Measurements from ENCODE around the gene CDH13.

Gene CDH13

GRCh38 chr16:83162791-83163190, 536.0 kb downstream of the CDH13 start:
- no peak for DNase-seq (ENCODE audit: low read depth, low spot score)

DNA sequence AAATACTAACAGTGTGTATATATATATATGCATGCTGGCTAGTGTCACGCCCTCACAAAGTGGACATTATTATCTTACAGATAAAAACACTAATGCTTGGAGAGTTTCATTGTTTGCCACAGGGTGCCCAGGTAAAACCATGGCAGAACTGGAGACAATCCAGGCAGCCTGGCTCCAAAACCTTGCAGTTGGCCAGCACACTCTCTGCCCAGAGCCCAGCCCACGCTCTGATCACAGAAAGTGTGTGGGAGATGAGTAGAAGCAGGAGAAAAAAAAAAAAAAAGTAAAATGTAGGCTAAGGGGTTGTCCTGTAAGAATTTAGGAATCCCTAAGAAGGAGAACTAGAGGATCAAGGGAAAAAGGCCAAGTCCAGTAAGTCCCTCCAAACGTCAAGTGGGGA, 538.0 kb downstream of the CDH13 start:
- DNase-seq (ENCODE audit: low read depth, low spot score) = no peak

DNA sequence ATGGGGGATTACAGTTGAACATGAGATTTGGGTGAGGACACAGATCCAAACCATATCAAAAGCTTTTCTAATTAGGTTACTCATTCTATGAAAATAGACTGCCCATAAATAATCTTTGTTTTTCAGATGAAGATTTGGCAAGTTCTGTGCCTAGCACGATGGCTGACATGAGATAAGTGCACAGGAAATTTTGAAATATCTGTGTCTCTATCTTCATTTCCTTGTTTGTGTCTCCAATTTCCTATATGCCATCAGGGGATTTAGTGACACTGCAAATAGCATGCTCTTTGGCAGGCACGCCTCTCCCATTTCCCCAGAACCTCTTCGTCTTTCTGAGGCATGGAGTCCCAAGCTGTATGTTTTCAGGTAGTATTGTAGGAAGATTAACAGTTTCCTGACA, 544.6 kb downstream of the CDH13 start:
- DNase-seq (ENCODE audit: low read depth, low spot score) = no peak

DNA sequence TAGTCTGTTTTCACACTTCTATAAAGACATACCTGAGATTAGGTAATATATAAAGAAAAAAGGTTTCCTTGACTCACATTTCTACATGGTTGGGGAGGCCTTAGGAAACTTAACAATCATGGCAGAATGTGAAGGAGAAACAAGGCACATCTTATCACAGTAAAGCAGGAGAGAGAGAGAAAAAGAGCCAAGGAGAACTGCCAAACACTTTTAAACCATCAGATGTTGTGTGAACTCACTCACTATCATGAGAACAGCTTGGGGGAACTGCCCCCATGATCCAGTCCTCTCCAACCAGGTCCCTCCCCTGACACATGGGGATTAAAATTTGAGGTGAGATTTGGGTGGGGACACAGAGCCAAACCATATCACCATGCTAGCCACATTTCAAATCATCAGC, 547.9 kb downstream of the CDH13 start:
- DNase-seq (ENCODE audit: low read depth, low spot score) = no peak

GRCh38 chr16:83176802-83177201, 550.0 kb downstream of the CDH13 start:
- DNase-seq (ENCODE audit: low read depth, low spot score) = no peak

GRCh38 chr16:83185902-83186301, 559.1 kb downstream of the CDH13 start:
- no peak for DNase-seq (ENCODE audit: low read depth, low spot score)

DNA sequence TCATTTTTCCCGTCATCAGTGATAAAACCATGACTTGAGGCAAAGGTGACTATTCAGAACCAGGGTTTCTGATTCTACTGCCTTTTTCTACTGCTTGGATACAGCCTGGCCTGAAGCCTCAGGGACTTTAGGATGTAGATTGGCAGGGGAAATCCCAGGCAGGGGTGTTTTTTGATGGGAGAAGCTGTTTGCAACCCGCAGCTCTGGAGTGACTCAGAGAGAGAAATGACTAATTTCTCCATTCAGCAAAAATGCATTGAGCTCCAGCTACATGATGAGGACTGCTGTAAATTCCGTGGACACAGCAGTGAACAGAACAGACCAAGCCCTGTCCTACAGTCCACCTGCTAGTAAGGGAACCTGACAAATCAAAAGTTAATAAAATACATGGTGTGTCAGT, 560.6 kb downstream of the CDH13 start:
- no peak for DNase-seq (ENCODE audit: low read depth, low spot score)

- DNase-seq (ENCODE audit: low read depth, low spot score) = no peak
Observed at GRCh38 chr16:83196796-83197195, 570.0 kb downstream of the CDH13 start.

DNA sequence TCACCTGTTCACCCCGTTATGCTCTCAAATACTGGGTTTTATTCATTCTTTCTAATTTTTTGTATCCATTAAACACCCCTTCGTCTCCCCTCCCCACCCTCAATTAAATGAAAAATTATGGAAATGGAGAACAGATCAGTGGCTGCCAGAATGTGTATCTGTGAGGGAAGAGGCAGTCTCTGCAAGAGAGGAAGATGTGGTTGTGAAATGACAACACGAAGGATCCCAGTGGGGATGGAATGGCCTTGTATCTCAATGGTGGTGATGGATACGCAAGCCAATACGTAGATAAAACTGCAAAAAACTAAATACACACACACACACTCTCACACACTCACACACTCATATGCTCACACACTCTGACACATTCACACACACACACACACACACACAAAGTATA, 570.7 kb downstream of the CDH13 start:
- DNase-seq (ENCODE audit: low read depth, low spot score) = no peak

- DNase-seq (ENCODE audit: low read depth, low spot score) = no peak
Observed at GRCh38 chr16:83198977-83199376, 572.2 kb downstream of the CDH13 start.

DNA sequence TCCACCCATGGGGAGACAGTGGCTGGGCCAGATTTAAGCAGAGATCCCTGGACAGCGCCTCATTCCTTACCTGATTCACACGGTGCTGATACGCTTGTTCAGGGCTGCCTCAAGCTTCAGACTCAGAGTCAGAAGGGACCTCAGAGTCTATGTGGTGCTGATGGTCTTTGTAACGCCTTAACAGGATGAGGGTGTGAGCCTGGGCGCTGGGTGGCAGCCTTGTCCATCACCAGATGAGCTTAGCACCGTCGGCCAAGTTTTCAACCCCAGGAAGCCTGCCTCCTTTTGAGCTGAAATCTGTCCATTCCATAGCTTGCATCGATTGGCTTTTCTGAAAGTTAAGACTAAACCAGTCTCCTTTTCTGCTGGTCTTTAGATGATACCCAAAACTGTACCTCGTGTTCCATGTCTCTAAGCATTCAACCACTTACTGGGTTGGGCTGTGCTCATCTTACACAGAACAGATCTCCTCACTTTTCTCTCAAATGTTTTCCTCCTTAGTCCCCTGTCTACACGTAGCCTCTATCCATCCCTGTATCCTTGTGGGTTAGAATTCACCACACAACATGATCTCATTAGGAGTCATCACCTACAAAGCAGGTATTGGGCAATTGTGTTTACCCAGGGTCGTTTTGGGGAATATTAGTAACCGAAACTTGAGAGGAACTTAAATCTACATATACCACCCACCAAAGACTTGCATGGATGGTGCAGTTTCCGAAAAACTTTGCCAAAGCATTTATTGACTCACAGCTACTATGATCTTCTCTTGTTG, 573.4 kb downstream of the CDH13 start:
- DNase-seq (ENCODE audit: low read depth, low spot score) = no peak

DNA sequence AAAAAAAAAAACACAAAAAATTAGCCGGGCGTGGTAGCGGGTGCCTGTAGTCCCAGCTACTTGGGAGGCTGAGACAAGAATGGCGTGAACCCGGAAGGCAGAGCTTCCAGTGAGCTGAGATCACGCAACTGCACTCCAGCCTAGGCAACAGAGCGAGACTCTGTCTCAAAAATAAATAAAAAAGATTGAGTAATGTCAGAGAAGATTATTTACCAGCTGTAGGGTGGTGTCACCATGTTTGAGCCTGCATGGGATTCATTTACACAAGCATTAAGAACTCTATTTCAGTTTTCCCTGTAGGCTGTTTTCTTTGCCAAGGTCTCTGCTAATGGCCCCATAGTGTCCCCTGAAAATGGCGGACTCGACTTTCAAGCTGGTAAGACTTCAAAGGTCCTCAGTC, 575.0 kb downstream of the CDH13 start:
- no peak for DNase-seq (ENCODE audit: low read depth, low spot score)

GRCh38 chr16:83205896-83206295, 579.1 kb downstream of the CDH13 start:
- no peak for DNase-seq (ENCODE audit: low read depth, low spot score)

GRCh38 chr16:83206426-83206825, 579.7 kb downstream of the CDH13 start:
- DNase-seq (ENCODE audit: low read depth, low spot score) = no peak

DNA sequence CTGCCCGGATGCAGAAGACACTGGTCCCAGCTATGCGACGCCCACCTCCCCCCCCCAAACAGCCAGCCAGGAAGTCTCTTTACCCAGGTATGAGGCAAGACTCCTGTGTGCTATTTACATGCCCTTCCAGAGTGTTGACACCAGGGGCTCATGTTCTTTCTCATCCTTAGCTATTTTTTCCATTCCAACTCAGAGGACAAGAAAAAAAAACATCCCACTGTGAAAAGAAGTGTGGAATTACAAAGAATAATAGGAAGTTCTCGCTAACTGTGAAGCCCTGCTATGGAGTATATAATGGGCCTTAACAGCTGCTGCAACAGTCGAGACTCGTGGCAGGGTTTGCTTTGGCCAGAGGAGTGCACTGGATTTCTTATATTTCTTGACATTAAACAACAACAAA, 584.9 kb downstream of the CDH13 start:
- DNase-seq (ENCODE audit: low read depth, low spot score) = no peak

DNA sequence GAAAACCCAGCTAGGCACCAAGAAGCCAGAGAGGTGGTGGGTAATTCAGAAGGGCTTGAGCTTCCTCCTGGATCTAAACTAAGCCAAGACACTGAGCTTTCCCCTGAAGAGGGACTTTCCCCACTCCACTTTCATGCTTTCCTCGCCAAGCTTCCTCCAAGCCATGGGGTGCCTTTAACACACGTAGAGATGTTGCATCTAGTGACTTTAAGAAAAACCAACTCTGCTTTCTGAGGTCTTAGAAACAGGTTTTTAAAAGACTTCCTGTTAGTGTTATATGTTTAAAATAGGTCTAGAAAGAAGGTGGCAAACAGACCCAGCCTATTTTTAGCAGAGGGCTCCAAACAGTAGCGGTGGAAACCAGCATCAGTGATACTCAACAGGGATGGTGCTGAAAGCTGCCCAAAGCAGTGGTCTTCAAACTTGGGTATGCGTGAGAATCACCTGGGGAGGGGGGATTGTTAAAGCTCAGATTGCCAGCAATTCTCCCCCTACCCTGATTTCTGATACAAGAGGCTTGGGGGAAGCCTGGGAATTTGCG, 585.6 kb downstream of the CDH13 start:
- DNase-seq (ENCODE audit: low read depth, low spot score) = no peak

DNA sequence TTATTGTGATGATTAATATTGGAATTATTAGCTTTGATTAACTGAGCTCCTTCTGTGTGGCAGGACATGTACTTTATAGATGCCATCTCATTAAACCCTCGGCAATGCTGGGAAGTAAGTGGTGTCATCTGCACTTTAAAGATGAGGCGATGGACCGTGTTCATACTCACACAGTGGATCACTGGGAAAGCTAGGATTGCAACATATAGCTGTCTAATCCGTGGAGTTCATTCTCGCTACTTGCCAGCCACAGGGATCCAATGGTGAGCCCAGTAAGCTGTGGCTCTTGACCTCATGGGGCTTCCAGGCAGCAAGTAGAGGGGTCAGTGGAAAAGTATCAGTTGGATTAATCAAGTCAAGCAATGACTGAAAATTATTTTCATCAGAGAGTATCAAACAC, 587.9 kb downstream of the CDH13 start:
- no peak for DNase-seq (ENCODE audit: low read depth, low spot score)

- no peak for DNase-seq (ENCODE audit: low read depth, low spot score)
Observed at GRCh38 chr16:83215406-83216001, 588.7 kb downstream of the CDH13 start.

GRCh38 chr16:83219285-83219684, 592.5 kb downstream of the CDH13 start:
- DNase-seq (ENCODE audit: low read depth, low spot score) = no peak

DNA sequence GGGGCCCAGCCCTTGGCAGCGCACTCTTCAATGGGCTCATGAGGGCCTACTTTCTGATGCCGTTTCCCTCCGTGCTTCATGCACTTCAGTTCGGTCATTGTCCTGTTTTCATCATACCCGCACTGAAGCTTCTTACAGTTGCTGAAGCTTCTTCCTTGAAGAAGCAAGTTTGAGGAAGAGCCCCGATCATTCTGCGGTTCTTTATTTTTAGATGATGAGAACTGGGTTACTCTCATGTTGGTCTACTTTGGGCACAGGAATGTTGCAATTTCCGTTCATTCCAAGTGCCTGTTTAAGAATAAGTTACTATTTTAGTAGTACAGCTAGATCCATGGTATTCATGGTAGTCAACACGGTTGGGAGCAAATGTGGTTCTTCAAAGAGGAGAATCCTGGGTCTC, 593.3 kb downstream of the CDH13 start:
- DNase-seq (ENCODE audit: low read depth, low spot score) = no peak

- no peak for DNase-seq (ENCODE audit: low read depth, low spot score)
Observed at GRCh38 chr16:83224642-83225041, 597.9 kb downstream of the CDH13 start.

GRCh38 chr16:83227336-83227735, 600.6 kb downstream of the CDH13 start:
- no peak for DNase-seq (ENCODE audit: low read depth, low spot score)

DNA sequence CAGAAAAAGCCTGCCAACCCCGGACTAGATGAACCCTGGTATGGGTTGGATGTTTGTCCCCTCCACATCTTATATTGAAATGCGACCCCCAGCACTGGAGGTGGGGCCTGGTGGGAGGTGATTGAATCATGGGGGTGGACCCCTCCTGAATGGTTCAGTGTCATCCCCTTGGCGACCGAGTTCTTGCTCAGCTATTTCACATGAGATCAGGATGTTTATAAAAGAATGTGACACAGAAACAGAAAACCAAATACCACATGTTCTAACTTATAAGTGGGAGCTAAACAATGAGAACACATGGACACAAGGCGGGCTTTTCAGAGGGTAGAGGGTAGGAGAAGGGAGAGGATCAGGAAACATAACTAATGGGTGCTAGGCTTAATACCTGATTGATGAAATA, 605.0 kb downstream of the CDH13 start:
- DNase-seq (ENCODE audit: low read depth, low spot score) = no peak
